GM12801 (cell line): ENCODE results near the gene KLF11.

Experiments
- CTCF ChIP-seq: IDR thresholded peaks from one replicate; pipeline ENCODE4 v1.5.1; 2011; ENCODE audit warnings: control low read depth; ENCODE audit not compliant: insufficient read length; ENCODE audit errors: extremely low read depth

Gene KLF11

GRCh38 chr2:10043256-10043905 lies at the start of gene KLF11:
Gene KLF11 (plus strand): TSS chr2:10043550. CDS start chr2:10043717, 167 bp downstream.
- TF ChIP-seq CTCF: no peak

- TF ChIP-seq CTCF: no peak
Measured at GRCh38 chr2:9994462-9994861, 48.9 kb upstream of the KLF11 start.

GRCh38 chr2:9995059-9995458 lies 48.3 kb upstream of the KLF11 start:
- TF ChIP-seq CTCF: no peak

- TF ChIP-seq CTCF: no peak
Measured at GRCh38 chr2:9996321-9996720, 47.0 kb upstream of the KLF11 start.

GRCh38 chr2:9997936-9998335 lies 45.4 kb upstream of the KLF11 start:
- TF ChIP-seq CTCF: no peak

GRCh38 chr2:9998916-9999654 lies 44.3 kb upstream of the KLF11 start:
- TF ChIP-seq CTCF: no peak

GRCh38 chr2:9999693-10000092 lies 43.7 kb upstream of the KLF11 start:
- TF ChIP-seq CTCF: no peak
